Activated CD8-positive, alpha-beta memory T cell treated with anti-CD3 and anti-CD28 coated beads, Interleukin-2, amount 50 U/mL, for 1 hour (primary cell): Measurements from ENCODE around the gene PRAME.
"Not testable (repeated sequence)": the region's sequence is repeated elsewhere in the genome, so short reads cannot be mapped to it uniquely, and the experiment has no call there.

Experiments used
- DNase-seq: peaks from one replicate; pipeline ENCODE4 v3.0.0-alpha.2; 2020; ENCODE audit errors: extremely low read depth

The PRAME gene

DNA sequence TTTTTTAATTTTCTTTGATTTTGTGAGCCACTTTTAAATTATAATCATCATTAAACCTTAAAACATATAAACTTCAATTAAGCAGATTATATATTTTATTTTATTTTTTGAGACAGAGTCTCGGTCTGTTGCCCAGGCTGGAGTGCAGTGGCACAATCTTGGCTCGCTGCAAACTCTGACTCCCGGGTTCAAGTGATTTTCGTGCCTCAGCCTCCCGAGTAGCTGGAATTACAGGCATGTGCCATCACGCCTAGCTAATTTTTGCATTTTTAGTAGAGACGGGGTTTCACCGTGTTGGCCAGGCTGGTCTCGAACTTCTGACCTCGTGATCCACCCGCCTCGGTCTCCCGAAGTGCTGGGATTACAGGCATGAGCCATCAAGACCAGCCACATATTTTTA lies 22.5 kb upstream of the PRAME start:
- not testable (repeated sequence) for DNase-seq

DNA sequence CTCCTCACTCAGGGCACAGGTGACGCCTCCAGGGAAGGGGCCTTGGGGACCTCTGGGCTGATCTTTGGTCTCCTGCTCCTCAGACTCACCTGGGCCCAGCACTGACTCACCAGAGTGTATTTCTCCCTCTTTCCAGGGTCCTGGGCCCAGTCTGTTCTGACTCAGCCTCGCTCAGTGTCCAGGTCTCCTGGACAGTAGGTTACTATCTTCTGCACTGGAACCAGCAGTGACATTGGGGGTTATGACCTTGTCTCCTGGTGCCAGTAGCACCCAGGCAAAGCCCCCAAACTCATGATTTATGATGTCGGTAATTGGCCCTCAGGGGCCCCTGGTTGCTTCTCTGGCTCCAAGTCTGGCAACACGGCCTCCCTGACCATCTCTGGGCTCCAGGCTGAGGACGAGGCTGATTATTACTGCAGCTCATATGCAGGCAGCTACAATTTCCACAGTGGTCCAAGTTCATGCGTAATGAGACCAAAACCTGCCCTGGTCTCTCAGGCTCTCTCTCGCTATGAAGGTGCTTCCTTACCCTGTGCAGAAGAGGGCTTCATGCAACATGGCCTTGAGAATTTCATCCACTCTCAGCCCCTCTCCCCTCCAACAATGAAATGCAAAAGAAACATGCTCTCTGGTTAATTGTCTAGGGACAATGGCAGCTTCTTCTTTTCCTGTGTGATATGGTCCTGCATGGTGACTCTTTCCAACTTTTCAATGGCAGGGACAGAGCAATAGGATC lies 21.0 kb upstream of the PRAME start:
- DNase-seq: no peak

GRCh38 chr22:22578702-22579424 lies 19.8 kb upstream of the PRAME start:
- no peak for DNase-seq

DNA sequence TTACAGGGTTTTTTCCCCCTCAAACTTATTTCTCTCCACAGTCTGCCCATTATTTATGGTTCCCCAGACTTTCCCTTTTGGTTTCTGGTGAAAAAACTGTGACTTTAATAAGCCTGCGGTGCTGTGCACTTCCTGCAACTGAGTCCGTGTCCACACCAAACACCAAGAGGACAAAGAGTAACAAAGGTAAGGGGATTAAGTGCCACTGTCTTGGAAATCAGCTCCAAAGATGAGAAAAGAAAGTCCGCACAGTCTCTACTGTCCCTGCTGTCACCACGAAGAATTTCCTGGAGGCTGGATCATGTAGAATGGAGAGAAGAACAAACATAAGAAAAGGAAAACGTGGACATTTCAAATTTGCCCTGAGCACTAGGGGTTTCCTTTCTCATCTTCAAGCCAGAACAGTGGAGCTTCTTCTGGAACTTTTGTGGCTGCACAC lies 17.9 kb upstream of the PRAME start:
- no peak for DNase-seq

DNA sequence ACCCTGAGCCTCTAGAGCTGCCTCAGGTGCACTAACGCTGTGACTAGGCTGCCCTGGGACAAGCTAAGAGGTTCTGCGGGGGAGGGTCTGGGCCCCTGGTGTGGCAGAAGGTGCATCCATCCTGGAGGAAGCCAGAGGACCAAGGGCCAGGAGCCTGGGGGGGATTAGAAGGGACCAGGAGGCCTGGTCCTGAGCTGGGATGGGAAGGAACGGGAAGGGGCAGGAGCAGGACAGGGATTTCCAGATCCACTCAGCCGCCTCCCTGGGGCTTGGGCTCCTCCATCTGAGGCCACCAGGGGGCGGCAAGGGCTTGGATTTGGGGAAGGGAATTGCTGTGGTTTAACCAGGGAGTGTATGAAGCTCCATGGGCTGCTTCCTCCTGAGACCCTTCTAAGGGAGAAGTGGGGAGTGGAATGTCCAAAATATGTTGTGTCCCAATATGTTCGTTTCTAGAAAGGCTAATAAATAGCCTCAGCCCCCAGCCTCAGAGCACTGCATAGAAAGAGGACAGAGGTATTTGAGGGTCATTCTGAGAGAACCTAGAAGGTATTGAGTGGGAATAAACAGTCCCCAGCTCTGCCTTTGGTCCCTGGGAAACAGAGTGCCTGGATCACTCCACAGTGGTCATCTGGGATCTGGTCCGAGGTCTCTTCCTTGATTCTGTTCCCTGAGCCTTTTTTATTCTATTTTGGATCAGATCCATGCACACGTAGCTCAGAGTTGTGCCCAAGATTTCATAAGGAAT lies 17.4 kb upstream of the PRAME start:
- no peak for DNase-seq

DNA sequence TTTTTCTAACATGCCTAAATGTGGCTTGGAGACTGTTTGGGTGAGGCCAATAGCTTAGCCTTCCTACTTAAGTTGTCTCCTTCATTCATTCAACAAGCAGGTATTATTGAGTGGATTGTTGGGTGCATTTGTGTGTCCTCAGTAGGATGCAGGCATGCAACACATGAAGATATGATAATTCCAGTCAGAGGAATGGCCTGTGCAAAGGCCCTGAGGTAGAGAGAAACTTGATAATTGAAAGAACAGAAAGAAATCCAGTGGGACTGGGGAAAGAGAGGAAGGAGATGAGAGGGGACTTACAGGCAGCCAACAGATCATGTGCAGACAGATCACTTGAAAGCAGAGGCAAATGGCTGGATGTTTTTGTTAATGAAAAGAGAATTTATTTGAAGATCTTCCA lies 15.3 kb upstream of the PRAME start:
- DNase-seq: no peak

DNA sequence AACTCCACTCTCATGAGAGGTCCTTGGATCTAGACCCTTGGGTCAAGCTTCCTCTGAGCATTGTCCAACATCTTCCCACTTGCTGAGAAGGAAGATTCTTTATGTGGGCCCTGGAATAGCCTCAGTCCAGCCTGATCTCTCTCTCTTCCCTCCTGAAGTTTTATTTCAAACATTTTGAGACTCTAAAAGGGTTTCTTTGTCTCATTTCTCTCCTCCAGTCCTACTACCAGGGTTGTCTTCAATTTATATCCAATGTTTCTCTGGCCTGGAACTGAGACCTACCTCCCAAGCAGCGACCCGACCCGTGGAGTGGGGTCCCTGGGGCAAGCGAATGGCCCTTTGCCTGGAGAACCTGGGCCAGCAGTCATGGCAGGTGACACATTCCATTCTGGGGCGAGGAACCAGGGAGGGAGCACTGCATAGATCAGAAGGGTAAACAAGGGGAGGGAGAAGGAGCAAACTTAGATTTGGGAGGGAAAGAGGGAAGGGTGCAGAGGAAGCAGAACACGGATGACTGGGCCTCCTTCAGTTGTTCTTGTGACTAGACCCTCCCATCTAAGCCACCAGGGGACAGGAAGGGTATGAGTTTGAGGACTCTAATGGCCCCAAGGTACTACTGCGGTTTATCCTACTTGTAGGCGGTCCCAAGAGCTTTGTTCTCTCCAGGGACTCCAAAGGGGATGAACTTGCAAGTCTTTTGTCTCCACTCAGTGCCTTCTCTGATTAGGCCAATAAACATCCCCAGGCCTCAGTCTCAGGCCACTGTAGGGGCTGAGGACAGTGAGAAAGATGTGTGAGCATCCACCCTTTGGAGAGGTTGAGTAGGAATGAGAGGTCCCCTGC lies 14.2 kb upstream of the PRAME start:
- DNase-seq: no peak

- DNase-seq: no peak
Measured at GRCh38 chr22:22571862-22572261, 12.8 kb upstream of the PRAME start.

GRCh38 chr22:22571429-22571828 lies 12.4 kb upstream of the PRAME start:
- no peak for DNase-seq

- no peak for DNase-seq
Measured at GRCh38 chr22:22569218-22569617, 10.2 kb upstream of the PRAME start.

DNA sequence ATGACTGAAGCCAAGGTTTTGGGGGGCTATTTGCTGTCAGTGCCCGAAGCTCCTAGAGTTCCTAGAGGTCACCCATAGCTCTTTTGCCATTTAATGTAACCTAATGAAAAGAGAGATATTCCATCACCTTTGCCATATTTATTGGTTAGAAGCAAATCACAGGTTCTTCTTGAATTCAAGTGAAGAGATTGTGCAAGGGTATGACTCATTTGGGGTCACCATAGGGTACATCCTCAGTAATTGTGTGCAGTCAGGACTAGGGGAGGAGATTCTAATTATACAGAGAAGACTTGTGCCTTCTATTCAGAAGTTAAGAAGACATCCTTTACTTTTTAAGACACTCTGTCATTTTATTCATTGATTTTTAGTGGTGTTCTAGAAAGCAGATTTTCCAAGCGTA lies 6.9 kb upstream of the PRAME start:
- no peak for DNase-seq

DNA sequence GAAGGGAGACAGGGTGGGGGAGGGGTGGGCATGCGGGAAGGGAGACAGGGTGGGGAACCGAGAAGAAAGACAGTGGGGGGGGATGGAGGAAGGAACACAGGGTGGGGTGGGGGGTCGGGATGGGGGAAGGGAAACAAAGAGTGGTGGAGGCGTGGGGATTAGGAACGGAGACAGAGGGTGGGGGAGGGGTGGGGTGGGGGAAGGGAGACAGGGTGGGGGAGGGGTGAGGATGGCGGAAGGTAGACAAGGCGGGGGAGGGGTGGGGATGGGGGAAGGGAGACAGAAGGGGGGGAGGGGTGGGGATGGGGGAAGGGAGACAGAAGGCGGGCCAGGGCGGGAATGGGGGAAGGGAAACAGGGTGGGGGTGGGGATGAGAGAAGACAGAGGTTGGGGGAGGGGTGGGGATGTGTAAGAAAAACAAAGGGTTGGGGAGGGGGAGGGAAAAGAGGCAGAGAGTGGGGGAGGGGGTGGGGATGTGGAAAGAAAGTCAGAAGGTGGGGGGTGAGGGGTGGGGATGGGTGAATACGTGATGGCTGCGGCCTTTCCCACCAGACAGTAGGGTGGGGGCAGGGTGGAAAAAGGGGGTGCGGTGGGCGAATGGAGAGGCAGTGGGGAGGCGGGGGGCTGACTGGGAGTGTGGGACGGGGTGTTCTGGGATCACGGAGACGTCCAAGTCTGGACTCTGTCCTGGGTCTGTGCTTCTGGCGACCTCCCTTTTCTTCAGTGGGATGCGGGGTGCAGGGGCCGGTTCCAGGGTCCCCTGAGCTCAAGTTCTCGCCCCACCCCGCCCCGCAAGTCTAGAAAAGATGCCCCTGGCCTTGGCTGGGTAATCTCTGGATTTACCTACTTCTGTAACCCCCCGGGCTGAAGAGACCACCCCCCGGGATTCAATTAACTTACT lies 744 bp downstream of the PRAME start:
- DNase-seq: no peak

GRCh38 chr22:22556995-22557925 lies 1.8 kb downstream of the PRAME start:
- DNase-seq: no peak

- no peak for DNase-seq
Measured at GRCh38 chr22:22556578-22556977, 2.5 kb downstream of the PRAME start.

DNA sequence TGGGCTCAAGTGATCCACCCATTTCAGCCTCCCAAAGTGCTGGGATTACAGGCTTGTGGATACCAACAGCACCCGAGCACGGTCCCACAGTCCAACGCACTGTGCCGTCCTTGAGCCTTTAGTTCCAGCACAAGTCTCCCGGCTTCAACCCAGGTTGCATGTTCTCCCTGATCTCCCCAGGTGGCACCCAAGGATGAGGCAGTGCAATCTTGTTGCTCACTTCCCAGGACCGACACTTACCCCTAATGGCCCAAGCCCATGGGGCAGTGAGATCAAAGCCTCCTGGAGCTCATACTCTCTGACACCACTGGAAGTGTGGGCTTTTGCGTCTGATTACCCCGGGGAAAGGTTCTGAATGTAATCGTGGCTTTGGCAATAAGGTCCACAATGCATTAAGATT lies 3.5 kb downstream of the PRAME start:
- DNase-seq: no peak

GRCh38 chr22:22554587-22555284 lies 4.3 kb downstream of the PRAME start:
- no peak for DNase-seq

GRCh38 chr22:22553735-22554586 lies 5.1 kb downstream of the PRAME start:
- no peak for DNase-seq

GRCh38 chr22:22553141-22553540 lies 5.9 kb downstream of the PRAME start:
- DNase-seq: no peak
